ENCODE measurements around the gene DOCK8.

DNA sequence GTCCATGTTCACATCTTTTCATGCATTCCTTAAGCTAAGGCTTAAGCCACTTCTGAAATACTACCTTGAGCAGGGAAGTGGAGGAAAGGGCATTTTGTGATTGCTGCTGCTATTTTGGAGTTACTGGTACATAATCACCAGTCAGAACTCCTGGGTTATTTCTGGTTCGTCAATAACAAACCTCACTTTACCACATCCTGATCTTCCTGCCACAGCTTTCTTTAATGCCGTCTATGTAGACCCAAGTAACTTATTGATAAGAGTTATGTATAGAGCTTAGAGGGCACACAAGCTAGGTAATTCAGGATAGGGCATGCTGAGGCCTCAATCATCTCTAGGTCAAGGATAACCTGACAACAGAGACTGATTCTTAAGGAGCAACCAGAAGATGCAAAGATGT lies 120.7 kb downstream of the DOCK8 start:
- TF ChIP-seq RBFOX2 (IDR thresholded peaks at IDR 0.05; ENCODE audit: low read depth, low read length) (no peak), CBFB (CRISPR knock-in tag; IDR thresholded peaks at IDR 0.05) (no peak)
